ENCODE results near the gene VCAN.

Gene VCAN

GRCh38 chr5:83510260-83510659, 38.7 kb downstream of the VCAN start:
- H3K4me3 ChIP-seq (ENCODE audit: low read depth, low read length) = no peak overlapping the region
- DNase-seq (ENCODE audit: low read depth) = no peak

DNA sequence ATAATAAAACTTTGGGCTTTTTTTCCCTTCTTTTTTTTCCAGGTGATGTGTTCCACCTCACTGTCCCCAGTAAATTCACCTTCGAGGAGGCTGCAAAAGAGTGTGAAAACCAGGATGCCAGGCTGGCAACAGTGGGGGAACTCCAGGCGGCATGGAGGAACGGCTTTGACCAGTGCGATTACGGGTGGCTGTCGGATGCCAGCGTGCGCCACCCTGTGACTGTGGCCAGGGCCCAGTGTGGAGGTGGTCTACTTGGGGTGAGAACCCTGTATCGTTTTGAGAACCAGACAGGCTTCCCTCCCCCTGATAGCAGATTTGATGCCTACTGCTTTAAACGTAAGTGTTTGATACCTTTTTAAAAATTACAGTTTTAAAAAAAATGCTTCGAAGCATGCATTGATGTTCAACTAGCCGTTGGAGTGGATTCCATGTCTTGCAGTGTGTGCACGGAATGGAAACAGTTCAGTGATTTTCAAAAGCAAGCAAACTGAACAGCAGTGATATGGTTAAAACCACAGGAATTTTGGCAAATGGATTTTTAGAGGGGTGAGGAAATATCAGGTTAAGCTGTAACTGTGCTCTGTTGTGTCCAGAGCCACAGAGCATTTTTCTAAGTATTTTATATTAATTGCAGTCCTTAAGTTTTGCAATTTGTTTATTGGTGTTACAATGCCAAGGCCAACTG, 40.7 kb downstream of the VCAN start:
- no peak for DNase-seq (ENCODE audit: low read depth)
- no peak overlapping the region for H3K4me3 ChIP-seq (ENCODE audit: low read depth, low read length)
- TF ChIP-seq, protein P1, sequence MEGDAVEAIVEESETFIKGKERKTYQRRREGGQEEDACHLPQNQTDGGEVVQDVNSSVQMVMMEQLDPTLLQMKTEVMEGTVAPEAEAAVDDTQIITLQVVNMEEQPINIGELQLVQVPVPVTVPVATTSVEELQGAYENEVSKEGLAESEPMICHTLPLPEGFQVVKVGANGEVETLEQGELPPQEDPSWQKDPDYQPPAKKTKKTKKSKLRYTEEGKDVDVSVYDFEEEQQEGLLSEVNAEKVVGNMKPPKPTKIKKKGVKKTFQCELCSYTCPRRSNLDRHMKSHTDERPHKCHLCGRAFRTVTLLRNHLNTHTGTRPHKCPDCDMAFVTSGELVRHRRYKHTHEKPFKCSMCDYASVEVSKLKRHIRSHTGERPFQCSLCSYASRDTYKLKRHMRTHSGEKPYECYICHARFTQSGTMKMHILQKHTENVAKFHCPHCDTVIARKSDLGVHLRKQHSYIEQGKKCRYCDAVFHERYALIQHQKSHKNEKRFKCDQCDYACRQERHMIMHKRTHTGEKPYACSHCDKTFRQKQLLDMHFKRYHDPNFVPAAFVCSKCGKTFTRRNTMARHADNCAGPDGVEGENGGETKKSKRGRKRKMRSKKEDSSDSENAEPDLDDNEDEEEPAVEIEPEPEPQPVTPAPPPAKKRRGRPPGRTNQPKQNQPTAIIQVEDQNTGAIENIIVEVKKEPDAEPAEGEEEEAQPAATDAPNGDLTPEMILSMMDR (IDR thresholded peaks at IDR 0.05; ENCODE audit: low read depth, low read length, missing control alignments) = no peak

More at GRCh38 chr5:83510260-83510659, 38.7 kb downstream of the VCAN start:
- TF ChIP-seq, protein P1 (IDR thresholded peaks at IDR 0.05; ENCODE audit: low read depth, low read length, missing control alignments) = no peak

DNA sequence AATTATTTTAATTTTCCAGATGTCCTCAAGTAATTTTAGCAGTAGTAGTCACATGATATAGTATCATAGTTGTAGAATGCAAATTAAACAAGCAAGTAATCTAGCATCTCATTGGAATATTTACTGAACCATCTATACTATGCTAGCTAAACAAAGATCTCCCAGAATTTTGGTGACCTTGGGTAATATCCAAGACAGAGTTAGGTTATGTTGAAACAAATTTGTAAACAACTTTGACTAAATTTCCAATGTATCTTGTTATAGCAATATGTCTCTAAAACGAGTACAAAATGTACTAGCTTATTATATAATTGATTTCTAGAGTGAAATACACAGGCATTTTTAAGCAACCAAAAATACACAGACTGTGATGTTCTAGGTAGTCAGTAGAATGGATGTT, 41.5 kb downstream of the VCAN start:
- TF ChIP-seq, protein P1 (IDR thresholded peaks at IDR 0.05; ENCODE audit: low read depth, low read length, missing control alignments) = no peak
- no peak overlapping the region for H3K4me3 ChIP-seq (ENCODE audit: low read depth, low read length)
- no peak for DNase-seq (ENCODE audit: low read depth)

DNA sequence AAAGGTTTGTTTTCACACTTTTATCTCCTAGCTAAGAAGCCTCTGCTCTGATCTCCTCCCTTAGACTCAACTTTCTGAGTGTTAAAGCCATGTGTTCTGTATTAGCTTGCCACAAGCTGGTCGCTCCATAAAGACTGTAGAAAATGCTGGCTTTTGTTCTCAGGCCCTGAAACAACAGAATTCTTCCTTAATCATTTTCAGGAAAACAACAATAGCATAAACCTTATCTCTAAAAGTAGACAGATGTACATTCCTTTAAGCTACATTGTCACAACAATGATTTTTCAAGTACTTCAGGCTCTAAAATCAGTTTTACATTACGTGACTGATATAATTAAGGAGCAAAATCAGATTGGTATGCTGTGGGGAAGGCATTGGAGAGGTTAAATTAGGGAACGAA, 41.9 kb downstream of the VCAN start:
- H3K4me3 ChIP-seq (ENCODE audit: low read depth, low read length) = no peak overlapping the region
- TF ChIP-seq, protein P1 (IDR thresholded peaks at IDR 0.05; ENCODE audit: low read depth, low read length, missing control alignments) = no peak
- DNase-seq (ENCODE audit: low read depth) = no peak

- no peak for DNase-seq (ENCODE audit: low read depth)
- H3K4me3 ChIP-seq (ENCODE audit: low read depth, low read length) = no peak overlapping the region
- TF ChIP-seq, protein P1 (IDR thresholded peaks at IDR 0.05; ENCODE audit: low read depth, low read length, missing control alignments) = no peak
Measured at GRCh38 chr5:83516377-83516776, 44.8 kb downstream of the VCAN start.

DNA sequence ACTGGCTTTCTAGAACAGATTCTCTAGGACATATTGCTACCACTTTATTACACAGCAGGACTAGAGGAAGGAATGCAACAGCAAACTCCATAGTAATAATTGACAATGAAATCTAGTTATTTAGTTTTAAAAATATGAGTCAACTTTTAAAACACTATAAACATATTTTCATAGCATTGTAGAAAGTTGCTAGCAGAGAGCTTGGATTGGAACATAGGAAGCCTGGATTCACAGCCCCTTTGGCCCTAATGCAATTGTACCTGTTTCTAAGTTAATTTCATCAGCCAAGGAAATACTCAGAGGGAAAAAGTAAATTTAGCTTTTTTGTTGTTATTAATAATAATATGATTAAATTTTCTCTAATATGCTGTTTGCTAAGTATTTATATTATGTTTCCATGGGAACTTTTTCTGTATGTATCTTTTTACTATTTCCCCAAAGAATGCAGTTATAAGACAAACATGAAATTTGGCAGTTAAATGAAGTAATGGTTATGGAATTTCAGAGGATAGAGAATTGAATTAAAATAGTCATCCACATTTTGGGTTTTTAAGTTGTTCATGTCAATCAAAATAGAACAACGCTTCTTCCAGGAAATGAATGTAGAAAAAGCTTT, 45.6 kb downstream of the VCAN start:
- no peak for DNase-seq (ENCODE audit: low read depth)
- TF ChIP-seq, protein P1 (IDR thresholded peaks at IDR 0.05; ENCODE audit: low read depth, low read length, missing control alignments) = no peak
- no peak overlapping the region for H3K4me3 ChIP-seq (ENCODE audit: low read depth, low read length)

DNA sequence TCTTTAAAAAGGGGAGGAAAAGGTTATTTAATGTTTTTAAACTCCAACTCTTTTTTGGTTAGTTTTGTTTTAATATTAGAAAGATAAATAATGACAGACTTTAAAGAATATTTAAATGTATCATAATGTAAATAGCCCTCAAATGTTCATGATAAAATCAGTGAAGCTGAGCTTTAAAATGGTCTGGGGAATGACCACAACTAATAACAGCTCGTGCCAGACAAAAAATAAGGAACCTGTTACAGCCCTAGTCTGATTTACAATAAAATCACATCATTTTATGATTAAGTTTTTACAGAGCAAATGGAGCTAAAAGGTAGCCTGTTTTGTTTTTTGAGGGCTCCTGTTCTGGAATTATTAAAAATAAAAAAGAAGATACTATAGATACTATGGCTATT, 46.1 kb downstream of the VCAN start:
- TF ChIP-seq, protein P1 (IDR thresholded peaks at IDR 0.05; ENCODE audit: low read depth, low read length, missing control alignments) = no peak
- no peak overlapping the region for H3K4me3 ChIP-seq (ENCODE audit: low read depth, low read length)
- DNase-seq (ENCODE audit: low read depth) = no peak
